Colonic mucosa (tissue), 4 donors: ENCODE results near the gene RNF130. TPM values are rescaled to one million over a fixed set of nuclear protein-coding genes. Genes with fewer than 3 reads are reported as not detected.

Source experiments
- DNase-seq: peaks from one replicate; pipeline ENCODE4 v3.0.0-alpha.2; 2020
- H3K27ac ChIP-seq: fragments of 200-600 bp; one replicate; pipeline ENCODE4 v1.8.0; 2021
- H3K27me3 ChIP-seq: fragments of 200-600 bp; one replicate; pipeline ENCODE4 v1.8.0; 2021
- H3K36me3 ChIP-seq: fragments of 200-600 bp; one replicate; pipeline ENCODE4 v1.8.0; 2021
- H3K4me1 ChIP-seq: fragments of 200-600 bp; one replicate; pipeline ENCODE4 v1.8.0; 2021; ENCODE audit warnings: mild to moderate bottlenecking
- H3K4me3 ChIP-seq: fragments of 200-600 bp; one replicate; pipeline ENCODE4 v1.8.0; 2021
- H3K9ac ChIP-seq, 2 donors: one replicate each; pipeline ENCODE4 v1.7.0; 2013; ENCODE audit warnings: control low read depth in 2 of 2, low read depth in 2 of 2, low read length in 2 of 2
- H3K9me3 ChIP-seq: fragments of 200-600 bp; one replicate; pipeline ENCODE4 v1.8.0; 2021
- CTCF ChIP-seq: fragments of 200-600 bp; IDR thresholded peaks from one replicate; pipeline ENCODE4 v1.8.0; 2022; ENCODE audit warnings: antibody characterized with exemption, mild to moderate bottlenecking
- intact Hi-C: fragments of 100-400 bp; cut with DNase I; formaldehyde crosslinking; loops from one replicate; pipeline ENCODE4 v1.14.1; 2022
- microRNA-seq: library from miRNA; unstranded; fragments of <30 nt; microRNA quantifications from one replicate; pipeline ENCODE4, GENCODE V29; 2019
- total RNA-seq, 2 donors: library from RNA; stranded (reverse); fragmentation: NEBNext Ultra II Directional in 1 of 2; extraction: Animal tissue kit (Norgen Biotek cat#: 25700) in 1 of 2; gene quantifications; one replicate each; pipeline ENCODE4 v1.2.1, GENCODE V29; 2021
- donor health status: healthy.
- donor health status: DM: no; HTN: no; CAD: no.
- donor health status: DM: no; HTN: no; CAD: no.

RNF130 gene
- total RNA-seq, 2 donors from 2014 or later, result 32.0 to 41.7 TPM

- Histone ChIP-seq H3K27me3 (no peaks in the 10 kb centered on the region), H3K36me3 (no peaks in the 10 kb centered on the region), H3K27ac (peak overlapping the region; percentile 37), H3K4me3 (peak overlapping the region; percentile 66), H3K9me3 (no peaks in the 10 kb centered on the region), H3K9ac (peak overlapping the region; percentile 49 to 73), H3K4me1 (peaks cover 7% of the 10 kb centered on the region)
- TF ChIP-seq CTCF, result no peak
- intact Hi-C loops, result loop anchor here (5.0 to 10.0 kb wide), 2 partner anchors 102 to 185 kb away; partner anchors contain the start of gene MGAT4B
- peak; percentile 54 for DNase-seq
These were observed 164.6 kb downstream of the RNF130 start for GRCh38 chr5:179906795-179907555.

GRCh38 chr5:179906294-179906794 is 165.2 kb downstream of the RNF130 start:
- no peak overlapping the region for H3K27ac ChIP-seq
- H3K4me3 ChIP-seq, result peak overlapping the region; percentile 66
- H3K9me3 ChIP-seq, result no peaks in the 10 kb centered on the region
- no peak for DNase-seq
- intact Hi-C loops, result loop anchor here (5.0 to 10.0 kb wide), 2 partner anchors 102 to 186 kb away; partner anchors contain the start of gene MGAT4B
- no peaks in the 10 kb centered on the region for H3K27me3 ChIP-seq
- no peaks in the 10 kb centered on the region for H3K36me3 ChIP-seq
- TF ChIP-seq CTCF, result no peak
- H3K9ac ChIP-seq, result peak overlapping the region; percentile 49 to 73
- H3K4me1 ChIP-seq, result peaks cover 7% of the 10 kb centered on the region

- intact Hi-C loops, result loop anchor here (5.0 to 10.0 kb wide), 2 partner anchors 100 to 187 kb away; partner anchors contain the start of gene MGAT4B
- peaks cover 7% of the 10 kb centered on the region for H3K4me1 ChIP-seq
- DNase-seq, result no peak
- H3K36me3 ChIP-seq, result no peaks in the 10 kb centered on the region
- H3K27me3 ChIP-seq, result no peaks in the 10 kb centered on the region
- no peak for TF ChIP-seq CTCF
- no peak overlapping the region for H3K27ac ChIP-seq
- H3K9ac ChIP-seq, result no peak overlapping the region
- H3K9me3 ChIP-seq, result no peaks in the 10 kb centered on the region
- H3K4me3 ChIP-seq, result no peak overlapping the region
These were observed 166.4 kb downstream of the RNF130 start for GRCh38 chr5:179905161-179905560.

Small RNA genes lying within 50 kb of the gene (microRNA-seq; reads per million reads assigned to microRNA genes)
- gene MIR340, result 132 reads per million, percentile 56 among the genes with 10 or more reads in this experiment

Other genes starting within 250 kb of the RNF130 start
- gene MRNIP, start 212.9 kb downstream of the RNF130 start, total RNA-seq, result 10 to 100 TPM in 1 of 2 donors, 1 to 10 TPM in 1; 8.6 to 17.5 TPM
- gene TBC1D9B, start 163.9 kb downstream of the RNF130 start, total RNA-seq, result 100 to 1,000 TPM in 1 of 2 donors, 10 to 100 TPM in 1; 89.3 to 136 TPM
- under 1 TPM in 1 of 2 donors, not detected in 1; 0.85 TPM for gene RASGEF1C, start 137.5 kb upstream of the RNF130 start, total RNA-seq
- gene MAPK9, start 220.3 kb upstream of the RNF130 start, total RNA-seq, result 10 to 100 TPM; 46.4 to 50.2 TPM